ENCODE measurements around the gene DISC1. TPM values are rescaled to one million over a fixed set of nuclear protein-coding genes. Genes with fewer than 3 reads are reported as not detected.
A peak's percentile ranks its signal among the peaks of the same experiment; 100 is the strongest.

DISC1 gene
- total RNA-seq, 1 experiment from 2014 or later, result 3.8 TPM

DNA sequence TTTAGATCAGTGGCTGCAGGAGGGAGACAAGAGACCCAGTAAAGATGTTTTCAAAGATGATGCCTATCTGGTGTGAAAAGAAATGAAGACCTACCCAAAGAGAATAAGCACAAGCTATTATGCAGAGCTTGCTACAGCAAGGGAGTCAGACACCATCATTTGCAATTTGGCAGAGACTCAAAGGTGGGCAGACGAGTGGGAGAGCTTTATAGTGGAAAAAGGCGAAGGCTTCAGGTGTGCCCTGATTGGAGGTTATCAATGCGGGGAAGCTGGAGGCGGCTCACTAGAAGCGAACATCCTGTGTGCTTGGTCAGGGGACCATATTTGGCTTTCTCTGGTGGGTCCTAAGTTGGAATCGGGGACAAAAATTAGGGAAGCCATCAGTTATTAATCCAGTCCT, 183.8 kb downstream of the DISC1 start:
- DNase-seq (ENCODE audit: low read depth), result no peak

DNA sequence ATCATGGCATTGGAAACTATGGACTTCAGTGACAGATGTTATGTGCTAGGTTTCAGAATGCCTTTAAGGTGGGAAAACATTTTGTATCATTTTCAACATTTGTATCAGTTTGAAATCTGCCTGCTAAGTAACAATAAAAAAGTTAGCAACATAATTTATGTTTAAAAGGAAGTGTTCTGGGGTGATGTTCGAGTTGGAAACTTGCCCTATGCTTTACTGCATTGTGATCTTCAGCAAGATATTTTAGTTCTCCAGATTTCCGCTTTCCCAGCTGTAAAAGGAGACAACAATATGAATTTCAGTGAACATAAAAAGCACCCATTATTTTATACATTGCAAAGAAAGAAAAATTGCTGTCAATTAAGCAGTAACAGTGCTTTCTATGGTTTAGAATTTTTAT, 187.4 kb downstream of the DISC1 start:
- no peak for DNase-seq (ENCODE audit: low read depth)

DNA sequence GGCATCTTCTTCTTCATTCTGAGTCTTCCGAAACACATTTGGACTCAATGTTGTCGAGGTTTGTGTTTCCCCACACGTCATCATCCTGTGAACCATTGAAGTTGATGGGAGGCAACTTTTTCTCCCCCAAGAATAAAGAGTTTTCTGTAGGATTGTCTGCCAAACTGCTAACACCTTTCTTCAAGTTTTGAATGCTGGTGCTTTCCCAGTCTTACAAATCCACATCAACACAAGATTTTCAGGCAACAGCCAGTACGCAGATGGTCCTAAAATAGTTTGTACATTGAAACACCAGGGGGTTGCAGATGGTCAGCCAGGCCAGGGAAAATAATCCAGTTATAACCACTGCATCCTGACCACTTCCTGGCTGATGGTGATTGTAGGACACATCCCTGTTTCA, 187.9 kb downstream of the DISC1 start:
- DNase-seq (ENCODE audit: low read depth), result no peak

DNA sequence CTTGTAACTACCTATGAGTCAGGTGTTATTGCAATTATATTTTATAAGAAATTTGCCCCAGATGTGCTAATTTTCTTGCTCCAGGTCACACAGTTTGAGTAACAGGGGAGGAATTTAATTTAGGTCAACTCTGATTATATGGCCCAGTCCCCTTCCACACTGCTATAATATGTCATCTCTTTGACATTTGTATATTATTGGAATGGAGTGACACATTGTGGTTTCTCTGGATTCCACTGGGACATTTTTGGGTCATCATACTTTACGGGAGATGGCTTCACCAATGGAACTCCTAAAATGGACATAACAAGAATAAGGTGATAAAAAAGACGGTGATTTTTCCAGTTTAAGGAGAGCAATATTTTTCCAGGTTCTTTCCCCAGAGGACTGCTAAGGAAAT, 191.2 kb downstream of the DISC1 start:
- DNase-seq (ENCODE audit: low read depth), result peak; percentile 40

DNA sequence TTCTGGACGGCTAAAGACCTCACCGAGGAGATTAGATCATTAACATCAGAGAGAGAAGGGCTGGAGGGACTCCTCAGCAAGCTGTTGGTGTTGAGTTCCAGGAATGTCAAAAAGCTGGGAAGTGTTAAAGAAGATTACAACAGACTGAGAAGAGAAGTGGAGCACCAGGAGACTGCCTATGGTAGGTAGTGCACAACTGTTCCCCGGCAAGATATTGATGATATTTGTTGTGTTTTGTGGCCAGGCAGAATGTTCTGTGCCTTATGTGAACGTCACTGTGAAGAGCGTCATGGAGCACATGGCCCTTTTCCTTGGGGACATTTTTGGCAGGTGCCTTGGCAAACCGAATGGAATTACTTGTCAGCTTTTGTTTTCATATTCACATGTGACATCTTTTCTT, 191.7 kb downstream of the DISC1 start:
- no peak for DNase-seq (ENCODE audit: low read depth)

DNA sequence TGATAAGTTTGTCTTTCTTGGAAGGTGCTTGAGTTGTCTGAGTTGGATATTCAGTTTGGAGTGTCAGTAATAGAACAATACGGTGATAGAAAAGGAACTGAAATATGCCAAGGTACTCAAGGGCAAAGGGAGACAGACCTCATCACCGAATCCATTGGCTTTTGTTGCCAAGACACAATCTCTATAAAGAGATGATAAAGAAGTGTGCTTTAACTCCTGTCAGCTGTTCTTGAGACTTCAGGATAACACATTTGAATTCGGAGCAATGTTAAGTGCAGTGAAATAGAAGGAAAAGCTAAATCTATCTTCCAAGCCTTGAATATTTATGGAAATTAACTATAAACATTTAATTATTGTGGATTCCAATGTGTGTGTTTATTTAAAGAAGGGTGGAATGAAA, 194.7 kb downstream of the DISC1 start:
- no peak for DNase-seq (ENCODE audit: low read depth)

DNA sequence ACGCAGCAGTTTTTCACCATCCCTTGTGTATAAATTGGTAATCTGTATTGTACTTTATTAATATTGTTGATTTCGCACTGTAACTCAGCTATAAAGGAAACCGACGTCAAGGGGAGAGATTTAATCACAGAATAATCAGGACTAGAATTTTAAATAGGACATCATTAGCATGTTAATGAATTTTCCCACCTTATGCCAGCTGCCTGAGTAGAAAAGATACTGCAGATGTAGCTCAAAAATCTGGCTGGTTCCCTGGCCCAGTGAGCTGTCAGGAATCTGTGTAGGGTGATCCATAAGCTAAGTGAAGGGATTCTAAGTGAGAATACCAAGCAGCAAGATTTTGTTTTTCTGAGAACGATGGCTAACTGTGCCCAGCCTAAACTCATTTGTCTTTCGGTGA, 195.5 kb downstream of the DISC1 start:
- DNase-seq (ENCODE audit: low read depth), result no peak

DNA sequence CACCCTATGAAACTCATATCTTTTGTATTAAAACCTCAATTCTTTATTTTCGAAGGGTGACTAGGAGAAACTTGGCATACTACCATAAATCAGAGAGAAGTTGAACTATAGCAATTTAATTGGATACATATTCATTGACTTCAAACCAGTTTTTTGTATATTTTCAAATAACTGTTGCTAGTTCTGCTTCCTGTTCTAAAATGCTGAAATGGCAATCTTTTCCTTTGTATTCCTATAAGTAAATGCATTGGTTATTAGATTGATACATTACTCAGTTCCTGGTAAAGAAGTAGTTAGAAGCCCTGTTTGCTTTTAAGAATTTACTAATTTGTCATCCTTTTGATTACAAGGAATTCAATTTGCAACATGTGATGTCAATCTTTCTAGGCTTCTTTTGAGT, 200.0 kb downstream of the DISC1 start:
- DNase-seq (ENCODE audit: low read depth), result no peak

DNA sequence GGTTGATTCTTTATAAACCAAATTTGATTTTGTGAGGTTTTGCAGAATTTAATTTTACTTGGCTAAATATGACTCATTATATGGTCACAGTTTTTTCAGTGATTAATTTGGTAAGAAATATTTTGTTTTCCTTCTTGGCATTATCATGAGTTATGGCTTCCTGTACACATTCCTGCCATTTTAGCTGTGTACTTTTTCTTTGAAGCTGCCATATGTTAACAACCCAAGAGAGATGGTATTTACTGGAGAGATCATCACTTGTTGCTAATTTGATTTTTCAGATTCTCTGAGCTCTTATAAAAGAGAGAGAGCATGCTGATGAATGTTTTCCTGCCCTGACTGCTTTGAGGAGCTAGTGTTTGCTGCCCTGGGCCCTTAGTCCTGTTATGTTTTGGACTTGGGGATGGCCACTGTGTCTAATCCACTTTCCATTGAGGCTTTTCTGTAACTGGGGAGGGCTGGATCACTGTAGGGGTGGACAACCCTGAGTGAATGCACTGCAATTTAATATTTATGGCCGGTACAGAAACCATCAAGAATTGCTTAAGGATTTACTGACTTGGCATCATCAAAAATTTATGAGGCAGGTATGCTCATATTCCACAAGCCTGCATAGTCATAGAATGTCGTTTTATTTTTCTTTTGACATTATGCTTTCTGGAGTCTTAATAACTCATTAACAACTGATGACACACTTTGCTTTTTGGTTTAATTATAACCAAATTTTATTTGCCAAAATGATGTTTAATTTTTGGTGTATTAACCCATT, 200.9 kb downstream of the DISC1 start:
- peak; percentile 58 for DNase-seq (ENCODE audit: low read depth)

DNA sequence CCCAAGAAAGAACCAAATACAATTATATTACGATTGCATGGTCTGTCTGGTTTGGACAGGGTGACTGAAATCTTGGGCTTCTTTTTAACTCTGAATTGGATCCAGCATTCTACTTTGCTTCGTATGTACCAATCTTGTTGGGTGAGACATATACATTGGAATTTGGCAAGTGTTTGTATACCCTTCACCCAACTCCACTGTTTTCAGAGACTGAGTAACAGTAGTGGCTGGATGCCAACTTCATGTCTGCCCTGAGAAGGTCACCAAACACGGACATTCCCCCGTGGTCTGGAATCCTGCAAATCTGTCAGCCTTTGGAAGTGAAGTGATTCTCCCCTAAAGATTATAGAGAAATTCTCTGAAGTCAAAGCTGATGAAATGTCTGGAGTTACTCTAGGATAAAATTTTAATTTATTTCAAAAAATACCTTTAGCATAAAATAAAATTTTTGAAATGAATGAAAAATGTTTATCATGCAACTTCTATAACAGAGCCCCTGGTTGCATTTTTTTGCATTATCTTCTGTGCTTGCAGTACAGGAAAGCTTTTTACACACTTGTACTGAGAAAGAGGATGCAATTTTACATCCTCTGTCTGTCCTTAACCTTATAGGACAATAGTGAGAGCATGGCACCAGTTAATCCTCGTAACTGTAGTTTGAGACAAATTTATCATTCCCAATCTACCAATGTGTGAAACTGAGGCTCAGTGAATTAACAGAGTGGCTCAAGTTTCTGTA, 201.8 kb downstream of the DISC1 start:
- peak; percentile 94 for DNase-seq (ENCODE audit: low read depth)

DNA sequence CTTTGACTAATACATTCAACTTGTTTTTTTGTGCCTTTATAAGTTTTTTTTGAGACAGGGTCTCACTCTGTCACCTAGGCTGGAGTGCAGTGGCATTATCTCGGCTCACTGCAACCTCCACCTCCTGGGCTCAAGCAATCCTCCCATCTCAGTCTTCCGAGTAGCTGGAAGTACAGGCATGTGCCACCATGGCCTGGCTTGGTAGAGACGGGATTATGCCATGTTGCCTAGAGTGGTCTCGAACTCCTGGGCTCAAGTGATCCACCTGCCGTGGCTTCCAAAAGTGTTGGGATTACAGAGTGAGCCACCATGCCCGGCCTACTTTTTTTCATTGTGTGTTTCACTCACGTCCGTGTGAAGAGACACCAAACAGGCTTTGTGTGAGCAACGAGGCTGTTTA, 202.7 kb downstream of the DISC1 start:
- no peak for DNase-seq (ENCODE audit: low read depth)

DNA sequence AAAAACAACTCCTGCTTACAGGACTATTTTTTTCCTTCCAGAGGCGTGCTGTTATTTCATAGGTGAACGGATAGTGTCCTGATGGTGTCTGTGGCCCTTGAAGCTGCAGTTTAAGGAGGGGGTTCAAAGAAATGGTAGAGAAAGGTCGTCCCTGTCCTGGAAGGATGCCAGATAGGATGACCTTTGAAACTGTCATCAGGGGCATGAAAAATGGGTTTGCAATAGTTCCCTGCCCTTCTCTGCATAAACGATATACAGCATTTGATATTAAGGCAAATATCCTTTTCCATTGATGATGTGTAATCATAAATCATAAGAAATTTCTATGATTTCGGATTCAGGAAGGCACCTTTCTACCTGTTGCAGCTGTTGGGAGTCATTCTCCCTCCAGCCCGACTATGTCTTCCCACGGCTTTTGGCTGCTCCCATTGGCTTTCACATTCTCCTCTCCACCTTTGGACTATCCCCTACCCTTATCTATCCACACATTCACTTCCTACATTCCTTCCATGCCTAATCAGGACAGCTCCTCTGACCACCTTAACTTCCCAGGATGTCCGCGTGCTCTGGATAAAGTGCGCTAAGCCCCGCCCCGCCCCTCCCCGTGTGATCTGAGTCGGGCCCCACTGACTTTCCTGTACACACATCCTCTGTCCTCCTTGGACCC, 209.8 kb downstream of the DISC1 start:
- no peak for DNase-seq (ENCODE audit: low read depth)

DNA sequence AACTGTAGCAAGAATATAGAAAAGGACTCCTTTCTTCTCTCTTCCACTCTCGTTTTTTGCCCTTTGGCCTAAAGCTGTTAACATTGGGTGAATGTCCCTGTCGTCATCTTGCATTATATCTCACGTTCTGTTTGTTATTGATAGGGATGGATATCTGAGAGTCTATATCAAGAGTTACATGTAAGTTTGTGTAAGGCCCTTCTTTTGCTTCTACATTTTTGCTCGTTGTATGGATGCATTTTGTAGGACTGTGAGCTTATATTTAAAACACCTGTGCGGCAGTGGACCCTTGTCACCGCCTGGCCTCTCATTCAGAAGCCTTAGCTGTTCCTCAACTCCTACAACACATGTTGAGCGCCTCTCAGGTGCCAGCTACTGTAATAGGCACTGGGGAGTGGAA, 211.9 kb downstream of the DISC1 start:
- DNase-seq (ENCODE audit: low read depth), result no peak

DNA sequence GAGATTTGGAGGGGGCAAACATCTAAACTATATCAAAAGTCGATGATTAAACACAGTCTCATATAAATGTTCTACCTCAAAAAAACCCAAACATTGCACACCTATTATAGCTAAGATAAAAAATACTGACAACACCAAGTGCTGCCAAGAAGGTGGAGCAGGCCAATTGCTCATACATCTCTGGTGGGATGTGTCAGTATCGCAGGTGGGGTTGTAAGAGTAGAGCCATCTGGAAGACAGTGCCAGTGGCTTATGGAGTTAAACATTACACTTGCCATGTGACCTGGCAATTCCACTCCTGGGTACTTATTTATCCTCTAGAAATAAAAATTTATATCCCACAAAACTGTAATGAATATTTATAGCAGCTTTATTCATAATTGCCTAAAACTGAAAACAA, 213.4 kb downstream of the DISC1 start:
- no peak for DNase-seq (ENCODE audit: low read depth)

DNA sequence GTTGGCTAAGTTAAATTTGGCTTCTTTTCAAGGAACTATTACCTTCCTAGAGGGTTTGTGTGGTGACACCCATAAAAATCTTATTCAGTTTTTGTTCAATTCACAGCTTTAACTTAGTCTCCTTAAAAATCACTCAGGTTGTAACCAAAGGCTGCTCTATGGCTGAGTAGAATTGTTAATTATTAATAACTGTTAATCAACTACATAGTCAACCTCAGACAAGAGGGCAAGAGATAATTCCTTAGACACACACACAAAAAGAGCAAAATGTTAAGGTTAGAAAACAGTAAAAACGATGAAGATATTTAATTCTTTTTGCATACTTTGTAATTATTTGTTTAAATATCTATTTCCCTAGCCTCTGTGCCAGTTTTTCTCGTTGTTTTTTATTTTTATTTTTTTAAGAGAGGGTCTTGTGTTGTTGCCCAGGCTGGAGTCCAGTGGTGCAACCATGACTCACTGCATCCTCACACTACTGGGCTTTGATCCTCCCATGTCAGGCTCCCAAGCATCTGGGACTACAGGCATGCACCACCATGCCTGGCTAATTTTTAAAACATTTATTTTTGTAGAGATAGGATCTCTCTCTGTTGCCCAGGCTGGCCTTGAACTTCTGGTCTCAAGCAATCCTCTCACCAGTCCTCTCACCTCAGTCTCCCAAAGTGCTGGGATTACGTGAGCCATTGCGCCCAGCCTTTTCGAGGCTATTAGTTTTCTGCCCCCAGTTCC, 215.2 kb downstream of the DISC1 start:
- DNase-seq (ENCODE audit: low read depth), result peak; percentile 29

DNA sequence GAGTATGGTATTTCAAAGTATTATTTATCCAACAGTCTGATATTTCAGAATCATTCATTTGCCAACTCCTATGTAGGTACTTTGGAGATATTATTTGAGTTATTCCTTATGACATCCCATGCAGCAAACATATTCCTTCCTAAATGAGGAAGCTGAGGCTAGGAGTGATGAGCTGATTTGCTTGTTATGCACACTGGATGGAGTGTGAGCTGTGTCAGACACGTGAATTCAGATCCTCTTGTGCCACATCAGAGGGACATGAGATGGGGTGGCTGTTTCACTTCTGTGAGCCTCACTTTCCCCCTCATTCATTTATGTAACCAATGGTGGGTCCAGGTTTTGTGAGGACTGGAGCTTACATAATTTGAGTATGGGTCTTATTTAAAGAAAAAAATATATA, 215.9 kb downstream of the DISC1 start:
- no peak for DNase-seq (ENCODE audit: low read depth)

DNA sequence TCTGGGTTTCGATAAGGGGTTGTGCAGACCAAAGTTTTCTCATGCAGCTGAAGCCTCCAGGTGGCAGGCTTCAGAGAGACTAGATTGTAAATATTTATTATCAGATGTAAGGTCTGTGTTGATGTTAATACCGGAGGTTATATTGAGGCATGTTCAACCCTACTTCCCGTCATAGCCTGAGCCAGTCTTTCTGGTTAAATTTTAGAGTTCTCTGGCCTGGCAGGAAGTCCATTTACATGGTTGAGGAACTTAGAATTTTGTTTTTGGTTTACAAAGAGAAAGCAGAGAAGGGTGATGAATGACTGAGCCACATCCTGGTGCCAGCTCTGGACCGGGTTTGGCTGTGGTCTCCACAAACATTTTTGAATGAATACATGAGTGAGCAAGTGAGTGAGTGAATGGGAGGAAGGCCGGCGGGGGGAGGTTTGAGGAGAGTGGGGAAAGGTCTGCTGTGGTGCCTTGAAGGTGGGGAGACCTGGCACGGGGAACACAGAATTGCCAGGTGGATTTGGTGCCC, 218.5 kb downstream of the DISC1 start:
- DNase-seq (ENCODE audit: low read depth), result peak; percentile 27

DNA sequence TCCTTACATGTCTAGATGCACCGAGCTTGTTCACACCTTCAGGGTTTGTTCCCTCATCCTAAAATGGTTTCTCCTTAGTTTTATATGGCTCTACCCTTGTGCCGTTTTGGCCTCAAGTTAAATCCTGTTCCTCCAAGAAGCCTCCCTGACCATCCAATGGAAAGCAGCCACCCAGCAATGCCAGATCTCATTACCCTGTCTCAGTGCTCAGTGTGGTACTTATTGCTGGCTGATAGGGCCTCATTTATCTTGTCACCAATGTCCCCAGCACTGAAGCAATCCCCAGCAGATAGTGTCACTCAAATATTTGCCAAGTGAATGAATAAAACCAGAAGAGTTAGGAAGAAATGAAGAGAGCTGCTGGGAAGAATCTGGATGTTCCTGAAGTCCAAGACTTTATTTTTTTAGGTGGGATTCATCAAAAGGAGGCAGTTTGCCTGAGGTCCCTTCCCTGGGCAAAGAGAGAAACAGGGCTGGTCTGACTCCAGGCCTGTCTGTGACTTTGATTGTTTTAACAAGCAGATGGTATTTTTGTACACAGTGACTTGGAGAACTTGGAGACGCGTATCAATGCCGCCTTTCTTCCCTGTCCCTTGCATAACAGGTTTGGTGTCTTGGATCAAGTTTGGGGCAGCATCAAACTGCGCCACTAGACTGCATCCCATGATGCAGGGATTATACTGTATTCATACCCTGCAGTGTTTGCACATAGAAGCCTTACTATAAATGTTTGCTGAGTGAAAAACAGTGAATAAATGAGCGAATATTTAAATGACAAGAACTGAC, 221.2 kb downstream of the DISC1 start:
- no peak for DNase-seq (ENCODE audit: low read depth)

DNA sequence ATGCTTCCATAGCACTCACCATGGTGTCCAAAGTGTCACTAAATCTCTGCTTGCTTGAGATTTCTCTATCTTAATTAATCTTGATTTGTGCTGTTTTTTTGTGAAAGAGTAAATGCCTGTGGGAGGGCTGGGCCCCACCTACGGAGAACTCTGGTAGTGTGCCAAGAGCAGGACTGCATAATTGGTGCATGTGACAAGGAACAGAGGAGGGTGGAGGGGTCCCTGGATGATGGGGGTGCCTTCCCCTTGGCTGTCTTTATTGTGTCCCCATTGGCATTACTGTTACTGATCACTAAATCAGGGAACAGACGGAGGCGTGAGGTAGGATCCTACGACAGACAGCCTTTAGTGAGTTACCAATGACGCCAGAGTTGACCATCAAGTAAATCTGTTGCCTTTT, 223.4 kb downstream of the DISC1 start:
- DNase-seq (ENCODE audit: low read depth), result no peak

DNA sequence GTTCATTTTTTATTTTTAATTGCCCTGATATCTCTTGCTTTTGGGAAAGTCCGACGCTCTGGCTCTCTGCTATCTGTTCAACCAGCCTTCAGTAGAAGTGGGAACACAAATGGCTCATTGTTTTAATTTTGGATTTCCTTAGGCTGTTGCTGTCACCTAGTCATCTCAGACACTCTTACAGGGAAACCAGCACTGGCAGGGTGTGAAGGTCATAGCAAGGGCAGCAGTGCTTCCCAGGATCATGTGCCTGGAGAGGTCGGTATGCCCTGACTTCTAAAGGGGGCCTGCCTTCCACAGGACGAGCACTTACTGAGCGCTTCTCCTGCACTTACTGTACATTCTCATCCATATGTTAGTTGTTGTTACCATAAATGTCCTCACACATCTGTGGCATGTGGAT, 224.2 kb downstream of the DISC1 start:
- no peak for DNase-seq (ENCODE audit: low read depth)

DNA sequence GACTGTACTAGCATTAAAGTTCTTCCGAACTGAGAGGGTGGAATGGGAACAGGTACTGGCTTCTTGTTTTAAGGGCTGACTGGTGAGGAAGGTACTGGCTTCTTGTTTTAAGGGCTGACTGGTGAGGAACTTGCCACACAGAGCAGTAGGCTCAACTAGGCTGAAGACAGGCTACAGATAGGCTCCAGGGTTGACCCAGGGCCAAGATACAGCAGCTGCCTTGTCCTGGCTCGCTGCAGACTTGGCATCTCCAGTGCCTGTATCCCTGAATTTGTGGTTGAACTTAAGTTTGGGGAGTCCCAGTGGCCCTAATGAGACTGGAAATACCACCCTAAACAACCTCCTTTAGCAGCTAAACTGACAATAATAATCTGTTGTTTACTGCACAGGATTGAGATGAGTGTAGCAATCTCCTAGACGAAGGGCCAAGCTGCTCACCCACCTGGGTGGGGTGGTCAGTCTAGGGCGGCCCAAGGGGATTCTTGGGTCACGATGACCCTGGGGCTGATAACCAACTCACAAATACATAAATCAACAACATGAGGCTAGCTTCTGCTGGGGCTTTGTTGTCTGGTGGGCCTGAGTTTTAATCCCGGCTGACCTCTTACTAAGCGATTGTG, 227.1 kb downstream of the DISC1 start:
- no peak for DNase-seq (ENCODE audit: low read depth)
